ENCODE results near the gene ELAVL4. TPM values are rescaled to one million over a fixed set of nuclear protein-coding genes. Genes with fewer than 3 reads are reported as not detected.

Gene ELAVL4
- total and polyA plus RNA-seq, 2 of the 8 experiments (the other 6 are each of a cell fraction or from before 2014, with no cell fraction given), result 0.21 to 0.89 TPM

- no peaks in the 10 kb centered on the region for H3K79me2 ChIP-seq (ENCODE audit: control insufficient read depth in 1 of 2, insufficient read depth in 2 of 2, low read length in 2 of 2)
- no peaks in the 10 kb centered on the region for H3K36me3 ChIP-seq (ENCODE audit: control insufficient read depth in 2 of 4, insufficient read depth in 4 of 4, low read length in 3 of 4)
- H2BK20ac ChIP-seq (ENCODE audit: low read length), result no peak overlapping the region
- H3K27ac ChIP-seq (ENCODE audit: low read depth, low read length), result no peak overlapping the region
- no peaks in the 10 kb centered on the region for H3K79me1 ChIP-seq (ENCODE audit: low read depth, low read length)
- H4K8ac ChIP-seq (ENCODE audit: extremely low read depth, insufficient read depth, low read length), result no peak overlapping the region
- H3K4ac ChIP-seq (replicated peaks; ENCODE audit: insufficient read length, low read depth, low read length), result no peak overlapping the region
- FAIRE-seq, result no peak
- 82% methylated on average over 1 of the region's 1 CpG; no CpG with 5 or more reads in 1 of the 2 experiments for WGBS, 2 experiments (ENCODE audit: extremely low coverage in 1 of 2, insufficient coverage in 1 of 2, insufficient read length in 1 of 2, insufficient replicate concordance in 2 of 2, low coverage in 1 of 2, low lambda C conversion rate in 2 of 2, missing lambda C conversion rate in 1 of 2)
- H2AFZ ChIP-seq (ENCODE audit: low read length), result no peak overlapping the region
- H3K56ac ChIP-seq (replicated peaks; ENCODE audit: insufficient read length, low read depth, low read length), result no peak overlapping the region
- no peak overlapping the region for H3K4me2 ChIP-seq (ENCODE audit: insufficient read depth in 1 of 2, low read depth in 2 of 2, low read length in 2 of 2)
- POLR2A ChIA-PET (ENCODE audit: partially characterized antibody), result no interaction called here
- H2BK15ac ChIP-seq (ENCODE audit: low read length), result no peak overlapping the region
- no peak overlapping the region for H2AK5ac ChIP-seq (ENCODE audit: low read depth, low read length)
- no peak overlapping the region for H3K4me3 ChIP-seq (ENCODE audit: extremely low read depth in 1 of 4, insufficient read depth in 2 of 4, low read depth in 3 of 4, low read length in 4 of 4)
- H2BK12ac ChIP-seq (ENCODE audit: low read depth, low read length), result no peak overlapping the region
- CTCF ChIA-PET (ENCODE audit: partially characterized antibody), result no interaction called here
- TF ChIP-seq EGR1 (IDR thresholded peaks at IDR 0.05; ENCODE audit: borderline replicate concordance, low read depth, low read length) (no peak), POLR2AphosphoS5 (IDR thresholded peaks at IDR 0.05; ENCODE audit: low read depth, low read length) (no peak)
- no peak for DNase-seq (ENCODE audit: low read depth in 1 of 2, low spot score in 2 of 2)
- H2BK5ac ChIP-seq (ENCODE audit: low read depth, low read length), result no peak overlapping the region
- H3K14ac ChIP-seq (ENCODE audit: insufficient read length), result no peak overlapping the region
- no peaks in the 10 kb centered on the region for H3K4me1 ChIP-seq (replicated peaks in 1 of 4; ENCODE audit: control insufficient read depth in 3 of 4, insufficient read depth in 4 of 4, low read length in 3 of 4)
- no peak overlapping the region for H4K91ac ChIP-seq (replicated peaks; ENCODE audit: insufficient read length, low read length)
- no peaks in the 10 kb centered on the region for H4K20me1 ChIP-seq (replicated peaks in 1 of 2; ENCODE audit: control insufficient read depth in 1 of 2, insufficient read depth in 2 of 2, low read length in 2 of 2)
- H3K18ac ChIP-seq (ENCODE audit: extremely low read depth, low read length), result no peak overlapping the region
- no peak overlapping the region for H3K23ac ChIP-seq (ENCODE audit: insufficient read length)
- H3K23me2 ChIP-seq (ENCODE audit: low read depth, low read length), result no peaks in the 10 kb centered on the region
- H3K27me3 ChIP-seq (replicated peaks in 1 of 4; ENCODE audit: control insufficient read depth in 3 of 4, extremely low read depth in 1 of 4, insufficient read depth in 3 of 4, low read length in 3 of 4), result peaks cover 0 to 1% (median 0%) of the 10 kb centered on the region in 4 experiments; a peak in 1 of 7 replicates
- no peak overlapping the region for H2BK120ac ChIP-seq (replicated peaks; ENCODE audit: low read depth, low read length)
- H4K5ac ChIP-seq (ENCODE audit: insufficient read length, low read depth, low read length), result no peak overlapping the region
- peaks cover 0 to 2% of the 10 kb centered on the region in 2 experiments; a peak in 1 of 4 replicates for H3K9me3 ChIP-seq (ENCODE audit: insufficient read depth in 2 of 2, low read depth in 1 of 2, low read length in 1 of 2)
- no peak overlapping the region for H3K9ac ChIP-seq (replicated peaks in 1 of 4; ENCODE audit: extremely low read depth in 1 of 4, low read depth in 3 of 4, low read length in 3 of 4)
Observed at GRCh38 chr1:50099654-50100053, 9.1 kb upstream of the ELAVL4 start.
